Hematopoietic multipotent progenitor cell (in vitro differentiated cells): ENCODE measurements around the gene ZSWIM8. TPM values are rescaled to one million over a fixed set of nuclear protein-coding genes. Genes with fewer than 3 reads are reported as not detected.
"Not testable (repeated sequence)": the region's sequence is repeated elsewhere in the genome, so short reads cannot be mapped to it uniquely, and the experiment has no call there.

Experiments used
- DNase-seq, 3 donors: peaks; one replicate each; pipeline ENCODE4 v3.0.0-alpha.2; 2011 to 2015; ENCODE audit warnings: low read depth in 2 of 3, low spot score in 2 of 3
- total RNA-seq: library from RNA; depleted of rRNA; stranded (reverse); fragments of >200 nt; gene quantifications from one replicate; pipeline ENCODE4 v1.2.3, GENCODE V29; 2012

Gene ZSWIM8
- total RNA-seq, 1 donor = 86.2 TPM

- DNase-seq = no peak
These were observed 29.0 kb downstream of the ZSWIM8 start for GRCh38 chr10:73814276-73814895.

GRCh38 chr10:73814896-73815718 is 29.7 kb downstream of the ZSWIM8 start:
- peak in 1 of 3 donors; percentile 26 for DNase-seq

- DNase-seq = no peak
These were observed 30.3 kb downstream of the ZSWIM8 start for GRCh38 chr10:73815719-73816030.

- no peak for DNase-seq
These were observed 31.7 kb downstream of the ZSWIM8 start for GRCh38 chr10:73816917-73817729.

GRCh38 chr10:73817826-73818225 is 32.4 kb downstream of the ZSWIM8 start:
- no peak for DNase-seq

GRCh38 chr10:73818402-73818801 is 33.0 kb downstream of the ZSWIM8 start:
- no peak for DNase-seq

- DNase-seq = no peak
These were observed 33.7 kb downstream of the ZSWIM8 start for GRCh38 chr10:73819081-73819480.

- DNase-seq = no peak
These were observed 34.2 kb downstream of the ZSWIM8 start for GRCh38 chr10:73819513-73820093.

- no peak for DNase-seq
These were observed 38.0 kb downstream of the ZSWIM8 start for GRCh38 chr10:73823391-73823790.

- DNase-seq = no peak
These were observed 38.8 kb downstream of the ZSWIM8 start for GRCh38 chr10:73824146-73824725.

- DNase-seq = no peak
These were observed 42.1 kb downstream of the ZSWIM8 start for GRCh38 chr10:73827346-73828089.

- no peak for DNase-seq
These were observed 42.8 kb downstream of the ZSWIM8 start for GRCh38 chr10:73828161-73828560.

GRCh38 chr10:73829090-73829489 is 43.7 kb downstream of the ZSWIM8 start:
- not testable (repeated sequence) for DNase-seq

- DNase-seq = no peak
These were observed 51.1 kb downstream of the ZSWIM8 start for GRCh38 chr10:73836427-73836980.

GRCh38 chr10:73837072-73837471 is 51.7 kb downstream of the ZSWIM8 start:
- DNase-seq = no peak

- no peak for DNase-seq
These were observed 52.7 kb downstream of the ZSWIM8 start for GRCh38 chr10:73838008-73838567.

- no peak for DNase-seq
These were observed 53.4 kb downstream of the ZSWIM8 start for GRCh38 chr10:73838827-73839226.

GRCh38 chr10:73839276-73839966 is 54.0 kb downstream of the ZSWIM8 start:
- DNase-seq = no peak

GRCh38 chr10:73840056-73840402 is 54.6 kb downstream of the ZSWIM8 start:
- DNase-seq = no peak
